ENCODE measurements around the gene SNRNP27.
"Not testable (repeated sequence)": the region's sequence is repeated elsewhere in the genome, so short reads cannot be mapped to it uniquely, and the experiment has no call there.

The SNRNP27 gene

GRCh38 chr2:69893684-69894551 is at the start of gene SNRNP27:
Gene SNRNP27 (plus strand): TSS chr2:69893956. CDS start chr2:69893985, 29 bp downstream.
- DNase-seq (ENCODE audit: low read depth in 2 of 2): peak; percentile 66 to 67

- DNase-seq (ENCODE audit: low read depth in 2 of 2): no peak
These were observed 49.8 kb upstream of the SNRNP27 start for GRCh38 chr2:69843993-69844392.

GRCh38 chr2:69844560-69844959 is 49.2 kb upstream of the SNRNP27 start:
- DNase-seq (ENCODE audit: low read depth in 2 of 2): no peak

GRCh38 chr2:69846182-69847067 is 47.3 kb upstream of the SNRNP27 start:
- no peak for DNase-seq (ENCODE audit: low read depth in 2 of 2)

GRCh38 chr2:69847068-69847828 is 46.5 kb upstream of the SNRNP27 start:
- DNase-seq (ENCODE audit: low read depth in 2 of 2): no peak

GRCh38 chr2:69848186-69848790 is 45.5 kb upstream of the SNRNP27 start:
- DNase-seq (ENCODE audit: low read depth in 2 of 2): no peak

GRCh38 chr2:69858261-69858660 is 35.5 kb upstream of the SNRNP27 start:
- no peak for DNase-seq (ENCODE audit: low read depth in 2 of 2)

GRCh38 chr2:69863298-69863697 is 30.5 kb upstream of the SNRNP27 start:
- DNase-seq (ENCODE audit: low read depth in 2 of 2): no peak

- DNase-seq (ENCODE audit: low read depth in 2 of 2): no peak
These were observed 5.3 kb upstream of the SNRNP27 start for GRCh38 chr2:69888451-69888850.

GRCh38 chr2:69889302-69889701 is 4.5 kb upstream of the SNRNP27 start:
- no peak for DNase-seq (ENCODE audit: low read depth in 2 of 2)

GRCh38 chr2:69890881-69891280 is 2.9 kb upstream of the SNRNP27 start:
- no peak for DNase-seq (ENCODE audit: low read depth in 2 of 2)

GRCh38 chr2:69892838-69893424 is 825 bp upstream of the SNRNP27 start:
- DNase-seq (ENCODE audit: low read depth in 2 of 2): not testable (repeated sequence)

GRCh38 chr2:69894737-69895136 is 981 bp downstream of the SNRNP27 start:
- not testable (repeated sequence) for DNase-seq (ENCODE audit: low read depth in 2 of 2)

GRCh38 chr2:69902213-69902922 is 8.6 kb downstream of the SNRNP27 start:
- no peak for DNase-seq (ENCODE audit: low read depth in 2 of 2)

GRCh38 chr2:69907216-69907615 is 13.5 kb downstream of the SNRNP27 start:
- no peak for DNase-seq (ENCODE audit: low read depth in 2 of 2)

GRCh38 chr2:69911985-69912563 is 18.3 kb downstream of the SNRNP27 start:
- no peak for DNase-seq (ENCODE audit: low read depth in 2 of 2)

GRCh38 chr2:69914164-69914949 is 20.6 kb downstream of the SNRNP27 start:
- DNase-seq (ENCODE audit: low read depth in 2 of 2): peak in 1 of 2 donors; percentile 98

GRCh38 chr2:69914950-69915945 is 21.5 kb downstream of the SNRNP27 start, which contains the start of gene MXD1:
Gene MXD1 (plus strand): TSS chr2:69915109. CDS start chr2:69915331, 222 bp downstream.
- peak in 1 of 2 donors; percentile 99 for DNase-seq (ENCODE audit: low read depth in 2 of 2)
